K562 (cell line): ENCODE data around the gene CTSW. TPM values are rescaled to one million over a fixed set of nuclear protein-coding genes. Genes with fewer than 3 reads are reported as not detected.

Experiments
- ATAC-seq: fragments of 200-7000 bp; cut with Tn5 transposase; 3 replicates; pipeline ENCODE4 v1.9.1; 2020; ENCODE audit warnings: moderate library complexity
- BruUV-seq: library from RNA; stranded (reverse); fragments of 400-500 nt; replicated peaks from 2 replicates; lab custom pipeline; 2021; lab: Mats Ljungman, UMichigan
- CTCF ChIA-PET: fragments of 300-600 bp; formaldehyde crosslinking; extraction: SDS; loops from one replicate; lab custom pipeline; 2021; ENCODE audit warnings: low intra/inter-chr PET ratio; lab: Yijun Ruan, JAX
- POLR2A ChIA-PET: fragments of 300-600, 350-650 bp; sonication (Branson Sonifier 250); formaldehyde crosslinking; extraction: SDS; loops from one replicate; lab custom pipeline; 2021; ENCODE audit warnings: antibody characterized with exemption, inconsistent platforms; lab: Yijun Ruan, JAX
- DNase-seq, 4 experiments: peaks; one replicate each; pipeline versions ENCODE4 v3.0.0 to v3.0.0-alpha.2; 2011 to 2018; ENCODE audit warnings: low spot score in 3 of 4, mixed read lengths in 3 of 4; ENCODE audit errors: extremely low read depth in 1 of 4
- FAIRE-seq: peaks from 2 replicates; lab custom pipeline; 2011; peaks lifted over from hg19 to GRCh38; lab: Jason Lieb, UNC
- H2AFZ ChIP-seq: 2 replicates; pipeline ENCODE4 v1.6.0; 2011; ENCODE audit warnings: low read depth, low read length, control low read depth, inconsistent platforms
- H3K27ac ChIP-seq: fragments of 200-600 bp; 3 replicates; pipeline ENCODE4 v1.8.0; 2011; ENCODE audit warnings: low read depth, mild to moderate bottlenecking, control low read depth, inconsistent platforms, low read length, moderate library complexity, mixed read lengths; ENCODE audit errors: extremely low read depth
- H3K27me3 ChIP-seq, 2 experiments: fragments of 300-600 bp in 1 of 2; 2 replicates in 1 of 2; 3 replicates in 1 of 2; pipeline versions ENCODE4 v1.6.0 to v1.8.0; 2011; ENCODE audit warnings: inconsistent platforms in 2 of 2, low read length in 2 of 2, mild to moderate bottlenecking in 1 of 2, mixed read lengths in 1 of 2, moderate library complexity in 1 of 2; ENCODE audit not compliant: control insufficient read depth in 2 of 2, insufficient read depth in 2 of 2
- H3K36me3 ChIP-seq: fragments of 300-600 bp; 3 replicates; pipeline ENCODE4 v1.8.0; 2011; ENCODE audit warnings: mild to moderate bottlenecking, low read length, inconsistent platforms; ENCODE audit not compliant: control insufficient read depth, insufficient read depth
- H3K4me1 ChIP-seq, 2 experiments: fragments of 200-600 bp in 1 of 2; replicated peaks in 1 of 2; 2 replicates in 1 of 2; 3 replicates in 1 of 2; pipeline versions ENCODE4 v1.5.1 to v1.8.0; 2011; ENCODE audit warnings: inconsistent platforms in 2 of 2, low read length in 2 of 2, mild to moderate bottlenecking in 1 of 2, mixed read lengths in 1 of 2, moderate library complexity in 1 of 2; ENCODE audit not compliant: control insufficient read depth in 2 of 2, insufficient read depth in 2 of 2
- H3K4me2 ChIP-seq: 2 replicates; pipeline ENCODE4 v1.6.1; 2011; ENCODE audit warnings: low read length, control low read depth, inconsistent platforms, mixed read lengths; ENCODE audit not compliant: insufficient read depth
- H3K4me3 ChIP-seq: fragments of 200-600 bp; sonication (generic), shearing (Covaris generic); 2 replicates; pipeline ENCODE4 v1.5.1; 2016; ENCODE audit warnings: control low read depth, inconsistent platforms
- H3K79me2 ChIP-seq: fragments of 200-600 bp; 3 replicates; pipeline ENCODE4 v1.8.0; 2011; ENCODE audit warnings: low read length, inconsistent platforms; ENCODE audit not compliant: control insufficient read depth, insufficient read depth
- H3K9ac ChIP-seq, 2 experiments: 2 replicates each; pipeline versions ENCODE4 v1.6.0 to v1.6.1; 2011; ENCODE audit warnings: low read depth in 2 of 2, low read length in 2 of 2, control low read depth in 1 of 2, inconsistent platforms in 1 of 2, mild to moderate bottlenecking in 1 of 2, mixed read lengths in 1 of 2; ENCODE audit not compliant: insufficient read depth in 1 of 2
- H3K9me1 ChIP-seq: one replicate; pipeline ENCODE4 v1.6.0; 2011; ENCODE audit warnings: inconsistent platforms, mild to moderate bottlenecking, low read length, moderate library complexity; ENCODE audit not compliant: control insufficient read depth, insufficient read depth
- H3K9me3 ChIP-seq: replicated peaks from 2 replicates; pipeline ENCODE4 v1.5.1; 2011; ENCODE audit warnings: low read depth, low read length, inconsistent platforms; ENCODE audit not compliant: control insufficient read depth, insufficient read depth
- H4K20me1 ChIP-seq: replicated peaks from 2 replicates; pipeline ENCODE4 v1.6.1; 2011; ENCODE audit warnings: low read length, inconsistent platforms, mixed read lengths; ENCODE audit not compliant: control insufficient read depth, insufficient read depth
- MAX ChIP-seq: sonication (generic); formaldehyde crosslinking; IDR thresholded peaks from 2 replicates; pipeline ENCODE4 v1.9.0; 2022; ENCODE audit warnings: mild to moderate bottlenecking, missing genetic modification reagents
- MAZ ChIP-seq, 2 experiments: fragments of 450-650 bp in 1 of 2; sonication (generic) in 1 of 2; formaldehyde crosslinking; IDR thresholded peaks in 1 of 2; conservative IDR thresholded peaks in 1 of 2; 2 replicates each; pipeline versions ENCODE4 v1.4.0 to v1.5.0; 2020; ENCODE audit warnings: mild to moderate bottlenecking in 1 of 2, missing genetic modification reagents in 1 of 2
- NUFIP1 ChIP-seq: fragments of 450-650 bp; IDR thresholded peaks from 2 replicates; pipeline ENCODE4 v1.6.1; 2018; ENCODE audit not compliant: partially characterized antibody
- SAP30 ChIP-seq: fragments of 200-600 bp; sonication (generic); IDR thresholded peaks from 2 replicates; pipeline ENCODE4 v1.6.1; 2012; ENCODE audit warnings: borderline replicate concordance, low read depth, mild to moderate bottlenecking, moderate library complexity, low read length, control low read depth, inconsistent platforms; ENCODE audit not compliant: insufficient read depth, poor library complexity, severe bottlenecking
- TOE1 ChIP-seq, 2 experiments: fragments of 450-650 bp in 1 of 2; sonication (generic) in 1 of 2; formaldehyde crosslinking in 1 of 2; IDR thresholded peaks; 2 replicates each; pipeline versions ENCODE4 v1.7.1 to v1.8.0; 2016 to 2022; ENCODE audit warnings: borderline replicate concordance in 2 of 2, mild to moderate bottlenecking in 2 of 2, antibody characterized with exemption in 1 of 2, inconsistent platforms in 1 of 2, low read depth in 1 of 2, missing genetic modification reagents in 1 of 2, moderate library complexity in 1 of 2
- USF1 ChIP-seq: sonication (generic); formaldehyde crosslinking; IDR thresholded peaks from 2 replicates; pipeline ENCODE4 v1.9.0; 2022; ENCODE audit warnings: mild to moderate bottlenecking, missing genetic modification reagents
- ZNF277 ChIP-seq: fragments of 250-450 bp; sonication (Bioruptor Pico); IDR thresholded peaks from 2 replicates; pipeline ENCODE4 v1.8.0; 2022; ENCODE audit warnings: inconsistent platforms, mild to moderate bottlenecking, moderate library complexity, borderline replicate concordance
- WGBS: fragments of 100-300 bp; shearing (Covaris generic); methylation state at CpG from one replicate; pipeline ENCODE4 v1.1.6; 2016; ENCODE audit warnings: low coverage, mixed read lengths; ENCODE audit not compliant: insufficient coverage; ENCODE audit errors: missing lambda C conversion rate; 5-methylcytosine and 5-hydroxymethylcytosine counted together
- in situ Hi-C: fragments of 300-500 bp; cut with MboI; formaldehyde crosslinking; loops from 4 replicates; pipeline ENCODE4 v1.15.0; 2018; ENCODE audit warnings: inconsistent platforms, mixed read lengths
- intact Hi-C: fragments of 100-400 bp; cut with micrococcal nuclease; formaldehyde crosslinking; loops from 2 replicates; pipeline ENCODE4 v1.14.2; 2022
- polyA plus RNA-seq, 8 experiments: library from polyadenylated mRNA; depleted of rRNA in 4 of 8; stranded (reverse) in 5 of 8; unstranded in 3 of 8; fragments of >200 nt; fragmentation: Nextera tagmentation in 2 of 8; fragmentation: Illumina TruSeq in 1 of 8; extraction: Ambion mirVana in 2 of 8; extraction: Trizol in 1 of 8; gene quantifications; 2 replicates each; pipeline versions ENCODE4 v1.2.1 to v1.2.3, GENCODE V29; 2011 to 2014; ENCODE audit warnings: inconsistent platforms in 1 of 8, missing spikeins in 1 of 8
- total RNA-seq, 7 experiments: library from RNA; depleted of rRNA in 6 of 7; stranded (reverse); fragments of >200 nt in 6 of 7; fragmentation: Illumina TruSeq in 2 of 7; extraction: Trizol in 2 of 7; gene quantifications; 2 replicates each; pipeline versions ENCODE4 v1.2.1 to v1.2.3, GENCODE V29; 2011 to 2021; ENCODE audit warnings: low replicate concordance in 1 of 7
- TF ChIP-seq, protein P1 (sequence below): fragments of 450-650 bp; IDR thresholded peaks from 2 replicates; pipeline ENCODE4 v1.7.0; 2016; ENCODE audit warnings: borderline replicate concordance
- TF ChIP-seq, protein P2 (sequence below): sonication (generic); formaldehyde crosslinking; IDR thresholded peaks from 2 replicates; pipeline ENCODE4 v1.8.1; 2023; ENCODE audit warnings: mild to moderate bottlenecking, missing genetic modification reagents

Gene CTSW
- total and polyA plus RNA-seq, 9 of the 15 experiments (the other 6 are each of a cell fraction or from before 2014, with no cell fraction given): 0.04 TPM; not detected in 8

DNA sequence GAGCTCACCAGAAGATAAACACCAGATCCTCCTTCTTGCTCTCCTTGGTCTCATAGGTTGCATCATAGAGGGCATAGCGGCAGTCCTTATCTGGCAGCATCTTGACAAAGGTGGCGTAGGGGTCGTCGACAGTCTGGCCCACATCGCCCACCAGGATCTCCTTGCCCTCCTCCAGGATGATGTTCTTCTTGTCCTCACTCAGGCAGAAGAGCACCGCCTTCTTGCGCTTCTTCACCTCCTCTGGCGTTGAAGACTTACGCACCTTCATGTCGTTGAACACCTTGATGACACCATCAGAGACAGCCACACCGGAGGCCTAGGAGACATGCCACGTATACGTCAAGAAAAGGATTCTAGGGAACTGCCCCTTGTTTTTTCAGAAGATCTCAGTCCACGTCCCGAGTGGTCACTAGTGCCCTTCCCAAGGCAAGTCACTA, 23.7 kb upstream of the CTSW start (continued):
- peak; percentile 13; the same call in 1 of the 2 replicates for TF ChIP-seq USF1

GRCh38 chr11:65856689-65857499, 22.7 kb upstream of the CTSW start:
- H3K27me3 ChIP-seq: no peaks in the 10 kb centered on the region; a peak in 1 of 5 replicates
- peak; percentile 66 for FAIRE-seq
- in situ Hi-C loops: no loop called here
- ATAC-seq: peak; percentile 32
- peak; percentile 61 to 84 (median 70) for DNase-seq
- peak overlapping the region; percentile 95 for H3K4me2 ChIP-seq
- BruUV-seq: no TSS peak
- H3K4me1 ChIP-seq: peaks cover 11 to 59% of the 10 kb centered on the region in 2 experiments
- H2AFZ ChIP-seq: peak overlapping the region; percentile 73
- H3K9ac ChIP-seq: peak overlapping the region; percentile 98 to 99
- no peaks in the 10 kb centered on the region for H3K9me3 ChIP-seq
- H3K36me3 ChIP-seq: peaks cover 57% of the 10 kb centered on the region
- H3K4me3 ChIP-seq: peak overlapping the region; percentile 95
- WGBS: 2% methylated on average over 57 of the region's 57 CpGs
- peak overlapping the region; percentile 96 for H3K27ac ChIP-seq
- ChIA-PET CTCF (no interaction called here), POLR2A (interaction anchor here (0.5 to 5.6 kb wide), 15 partner anchors 10 to 229 kb away, joined by 3 to 151 read pairs (median 6); partner anchors contain the start of genes CCDC85B, FIBP, FOSL1 and RNASEH2C)
- H3K79me2 ChIP-seq: peaks cover 60% of the 10 kb centered on the region
- H4K20me1 ChIP-seq: peaks cover 22% of the 10 kb centered on the region
- intact Hi-C loops: loop anchor here (5.0 kb wide), 1 partner anchor 45 kb away; the partner anchor contains the start of gene FOSL1
- H3K9me1 ChIP-seq: peaks cover 11% of the 10 kb centered on the region
- TF ChIP-seq MAX (peak; percentile 78), MAZ (CRISPR knock-in tag; conservative IDR thresholded peaks at IDR 0.05 in 1 of 2, IDR thresholded peaks at IDR 0.05 in 1 of 2) (peak; percentile 41 to 90), NUFIP1 (no peak), ZNF277 (no peak), TOE1 (IDR thresholded peaks at IDR 0.05; ENCODE audit: borderline replicate concordance) (peak; percentile 92), TOE1 (CRISPR knock-in tag; IDR thresholded peaks at IDR 0.05; ENCODE audit: borderline replicate concordance, low read depth) (peak; percentile 14; the same call in 1 of the 2 replicates), SAP30 (peak; percentile 82)
- TF ChIP-seq, protein P1, sequence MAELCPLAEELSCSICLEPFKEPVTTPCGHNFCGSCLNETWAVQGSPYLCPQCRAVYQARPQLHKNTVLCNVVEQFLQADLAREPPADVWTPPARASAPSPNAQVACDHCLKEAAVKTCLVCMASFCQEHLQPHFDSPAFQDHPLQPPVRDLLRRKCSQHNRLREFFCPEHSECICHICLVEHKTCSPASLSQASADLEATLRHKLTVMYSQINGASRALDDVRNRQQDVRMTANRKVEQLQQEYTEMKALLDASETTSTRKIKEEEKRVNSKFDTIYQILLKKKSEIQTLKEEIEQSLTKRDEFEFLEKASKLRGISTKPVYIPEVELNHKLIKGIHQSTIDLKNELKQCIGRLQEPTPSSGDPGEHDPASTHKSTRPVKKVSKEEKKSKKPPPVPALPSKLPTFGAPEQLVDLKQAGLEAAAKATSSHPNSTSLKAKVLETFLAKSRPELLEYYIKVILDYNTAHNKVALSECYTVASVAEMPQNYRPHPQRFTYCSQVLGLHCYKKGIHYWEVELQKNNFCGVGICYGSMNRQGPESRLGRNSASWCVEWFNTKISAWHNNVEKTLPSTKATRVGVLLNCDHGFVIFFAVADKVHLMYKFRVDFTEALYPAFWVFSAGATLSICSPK: no peak
- TF ChIP-seq, protein P2, sequence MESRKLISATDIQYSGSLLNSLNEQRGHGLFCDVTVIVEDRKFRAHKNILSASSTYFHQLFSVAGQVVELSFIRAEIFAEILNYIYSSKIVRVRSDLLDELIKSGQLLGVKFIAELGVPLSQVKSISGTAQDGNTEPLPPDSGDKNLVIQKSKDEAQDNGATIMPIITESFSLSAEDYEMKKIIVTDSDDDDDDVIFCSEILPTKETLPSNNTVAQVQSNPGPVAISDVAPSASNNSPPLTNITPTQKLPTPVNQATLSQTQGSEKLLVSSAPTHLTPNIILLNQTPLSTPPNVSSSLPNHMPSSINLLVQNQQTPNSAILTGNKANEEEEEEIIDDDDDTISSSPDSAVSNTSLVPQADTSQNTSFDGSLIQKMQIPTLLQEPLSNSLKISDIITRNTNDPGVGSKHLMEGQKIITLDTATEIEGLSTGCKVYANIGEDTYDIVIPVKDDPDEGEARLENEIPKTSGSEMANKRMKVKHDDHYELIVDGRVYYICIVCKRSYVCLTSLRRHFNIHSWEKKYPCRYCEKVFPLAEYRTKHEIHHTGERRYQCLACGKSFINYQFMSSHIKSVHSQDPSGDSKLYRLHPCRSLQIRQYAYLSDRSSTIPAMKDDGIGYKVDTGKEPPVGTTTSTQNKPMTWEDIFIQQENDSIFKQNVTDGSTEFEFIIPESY (CRISPR knock-in tag): peak; percentile 38; the same call in 1 of the 2 replicates
